B cell (primary cell): ENCODE measurements around the gene PRAME. TPM values are rescaled to one million over a fixed set of nuclear protein-coding genes. Genes with fewer than 3 reads are reported as not detected.
"Not testable (repeated sequence)": the region's sequence is repeated elsewhere in the genome, so short reads cannot be mapped to it uniquely, and the experiment has no call there.

Experiments used
- ATAC-seq: fragments of 200-7000 bp; cut with Tn5 transposase; one replicate; pipeline ENCODE4 v1.10.0; 2021; ENCODE audit warnings: low read depth, mild to moderate bottlenecking, moderate number of reproducible peaks, moderate library complexity
- CTCF ChIA-PET: fragments of 350-600 bp; sonication (Branson Sonifier 250); formaldehyde crosslinking; loops from one replicate; lab custom pipeline; 2021; ENCODE audit warnings: antibody characterized with exemption, inconsistent platforms; lab: Charles Lee
- POLR2A ChIA-PET: fragments of 350-600 bp; sonication (Branson Sonifier 250); formaldehyde crosslinking; loops from one replicate; lab custom pipeline; 2021; ENCODE audit warnings: antibody characterized with exemption; lab: Charles Lee
- DNase-seq: peaks from one replicate; pipeline ENCODE4 v3.0.0; 2013
- H2AFZ ChIP-seq: 2 replicates; pipeline ENCODE4 v1.6.1; 2012; ENCODE audit warnings: mild to moderate bottlenecking, low read depth, low read length; ENCODE audit not compliant: insufficient read depth, poor library complexity, severe bottlenecking
- H3K27ac ChIP-seq, 2 donors: 1 replicate in 1 of 2; 2 replicates in 1 of 2; pipeline ENCODE4 v1.5.1; 2012 to 2013; ENCODE audit warnings: low read length in 2 of 2, mild to moderate bottlenecking in 2 of 2, moderate library complexity in 1 of 2
- H3K27me3 ChIP-seq, 4 experiments: fragments of 200-600 bp in 1 of 4; sonication (generic) in 1 of 4; replicated peaks in 1 of 4; 1 replicate in 2 of 4; 2 replicates in 2 of 4; pipeline versions ENCODE4 v1.6.1 to v1.7.0; 2013 to 2016; ENCODE audit warnings: low read length in 3 of 4, mild to moderate bottlenecking in 2 of 4, mixed read lengths in 1 of 4, moderate library complexity in 1 of 4; ENCODE audit not compliant: insufficient read depth in 4 of 4, control insufficient read depth in 3 of 4; ENCODE audit errors: control extremely low read depth in 1 of 4
- H3K36me3 ChIP-seq, 2 experiments: replicated peaks in 1 of 2; 1 replicate in 1 of 2; 2 replicates in 1 of 2; pipeline versions ENCODE4 v1.6.1 to v1.7.1; 2013; ENCODE audit warnings: low read length in 1 of 2; ENCODE audit not compliant: insufficient read depth in 2 of 2, control insufficient read depth in 1 of 2; ENCODE audit errors: control extremely low read depth in 1 of 2, extremely low read depth in 1 of 2
- H3K4me1 ChIP-seq, 2 donors: fragments of 200-600 bp in 1 of 2; sonication (generic) in 1 of 2; 1 replicate in 1 of 2; 2 replicates in 1 of 2; pipeline versions ENCODE4 v1.5.1 to v1.6.1; 2013 to 2017; ENCODE audit warnings: low read length in 2 of 2; ENCODE audit not compliant: control insufficient read depth in 2 of 2, insufficient read depth in 2 of 2
- H3K4me2 ChIP-seq: replicated peaks from 2 replicates; pipeline ENCODE3; 2012; ENCODE audit warnings: mild to moderate bottlenecking, low read depth, low read length; ENCODE audit not compliant: poor library complexity, severe bottlenecking
- H3K4me3 ChIP-seq, 5 experiments: fragments of 200-600 bp in 1 of 5; sonication (generic) in 1 of 5; 1 replicate in 3 of 5; 2 replicates in 2 of 5; pipeline versions ENCODE4 v1.5.1 to v1.7.0; 2011 to 2016; ENCODE audit warnings: low read length in 4 of 5, mild to moderate bottlenecking in 4 of 5, low read depth in 2 of 5, control low read depth in 1 of 5, moderate library complexity in 1 of 5; ENCODE audit not compliant: insufficient read depth in 1 of 5; ENCODE audit errors: control extremely low read depth in 1 of 5, extremely low read depth in 1 of 5
- H3K79me2 ChIP-seq: fragments of 200-600 bp; sonication (generic); one replicate; pipeline ENCODE4 v1.6.0; 2016; ENCODE audit warnings: low read length; ENCODE audit not compliant: control insufficient read depth, insufficient read depth
- H3K9ac ChIP-seq: fragments of 200-600 bp; sonication (generic); 2 replicates; pipeline ENCODE4 v1.6.1; 2017; ENCODE audit warnings: mild to moderate bottlenecking, low read length, moderate library complexity
- H3K9me3 ChIP-seq, 3 donors: one replicate each; pipeline versions ENCODE4 v1.6.1 to v1.7.1; 2013; ENCODE audit warnings: low read length in 2 of 3; ENCODE audit not compliant: control insufficient read depth in 2 of 3, insufficient read depth in 1 of 3; ENCODE audit errors: control extremely low read depth in 1 of 3
- H4K20me1 ChIP-seq: 2 replicates; pipeline ENCODE4 v1.6.0; 2012; ENCODE audit warnings: mild to moderate bottlenecking, low read length; ENCODE audit not compliant: insufficient read depth, control insufficient read depth, poor library complexity, severe bottlenecking
- H3K27ac Mint-ChIP-seq: one replicate; pipeline ENCODE4 v1.8.0; 2021; ENCODE audit warnings: mixed read lengths
- H3K27me3 Mint-ChIP-seq: one replicate; pipeline ENCODE4 v1.8.0; 2021; ENCODE audit warnings: mixed read lengths
- H3K4me1 Mint-ChIP-seq: one replicate; pipeline ENCODE4 v1.8.0; 2021; ENCODE audit warnings: mixed read lengths
- H3K4me3 Mint-ChIP-seq: one replicate; pipeline ENCODE4 v1.8.0; 2021; ENCODE audit warnings: mixed read lengths
- H3K9me3 Mint-ChIP-seq: one replicate; pipeline ENCODE4 v1.8.0; 2022; ENCODE audit warnings: mixed read lengths; ENCODE audit not compliant: insufficient read depth
- EZH2 ChIP-seq: IDR thresholded peaks from 2 replicates; pipeline ENCODE4 v1.6.1; 2012; ENCODE audit warnings: borderline replicate concordance, low read depth, mild to moderate bottlenecking, moderate library complexity, low read length; ENCODE audit not compliant: insufficient read depth, poor library complexity, severe bottlenecking
- whole genome bisulfite sequencing: methylation state at CpG from one replicate; pipeline ENCODE4 v1.1.5; 2013; ENCODE audit warnings: missing lambda C conversion rate; ENCODE audit not compliant: insufficient coverage; 5-methylcytosine and 5-hydroxymethylcytosine counted together
- intact Hi-C: fragments of 100-400 bp; cut with micrococcal nuclease; formaldehyde crosslinking; loops from one replicate; pipeline ENCODE4 v1.10.0; 2022
- polyA plus RNA-seq: library from polyadenylated mRNA; depleted of rRNA; stranded (reverse); fragments of >200 nt; gene quantifications from 2 replicates; pipeline ENCODE4 v1.2.3, GENCODE V29; 2012
- total RNA-seq, 2 donors: library from RNA; stranded (reverse); fragments of 120-200 nt in 1 of 2; gene quantifications; 1 replicate in 1 of 2; 2 replicates in 1 of 2; pipeline versions ENCODE4 v1.2.3 to v1.2.4, GENCODE V29; 2013 to 2022
- TF ChIP-seq, protein P1 (sequence below): fragments of 200-600 bp; IDR thresholded peaks from one replicate; pipeline ENCODE4 v1.8.0; 2022; ENCODE audit warnings: antibody characterized with exemption, mild to moderate bottlenecking

PRAME gene
- total and polyA plus RNA-seq, 2 donors (not counting 1 experiment from before 2014, with no cell fraction given) = 0.63 TPM; not detected in 1

DNA sequence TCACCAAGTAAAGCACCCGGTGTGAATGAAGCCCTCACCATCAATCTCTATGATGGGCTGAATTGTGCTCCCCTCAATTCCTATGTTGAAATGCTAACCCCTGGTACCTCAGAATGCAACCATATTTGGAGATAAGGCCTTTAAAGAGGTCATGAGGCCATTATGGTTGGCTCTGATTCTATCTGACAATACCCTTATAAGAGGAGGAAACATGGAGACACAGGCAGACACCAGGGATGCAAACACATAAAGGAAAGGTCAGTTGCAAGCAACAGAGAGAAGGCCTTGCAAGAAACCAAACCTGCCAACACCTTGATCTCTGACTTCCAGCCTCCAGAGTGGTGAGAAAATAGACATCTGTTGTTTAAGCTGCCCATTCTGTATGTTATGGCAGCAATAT is 25.6 kb downstream of the PRAME start:
- CTCF ChIA-PET = interaction anchor here (0.6 to 0.7 kb wide), 2 partner anchors 40 to 86 kb away, joined by 3 to 5 read pairs; no protein-coding TSS in a partner anchor
- no peak for ATAC-seq
- H3K79me2 ChIP-seq = no peaks in the 10 kb centered on the region

DNA sequence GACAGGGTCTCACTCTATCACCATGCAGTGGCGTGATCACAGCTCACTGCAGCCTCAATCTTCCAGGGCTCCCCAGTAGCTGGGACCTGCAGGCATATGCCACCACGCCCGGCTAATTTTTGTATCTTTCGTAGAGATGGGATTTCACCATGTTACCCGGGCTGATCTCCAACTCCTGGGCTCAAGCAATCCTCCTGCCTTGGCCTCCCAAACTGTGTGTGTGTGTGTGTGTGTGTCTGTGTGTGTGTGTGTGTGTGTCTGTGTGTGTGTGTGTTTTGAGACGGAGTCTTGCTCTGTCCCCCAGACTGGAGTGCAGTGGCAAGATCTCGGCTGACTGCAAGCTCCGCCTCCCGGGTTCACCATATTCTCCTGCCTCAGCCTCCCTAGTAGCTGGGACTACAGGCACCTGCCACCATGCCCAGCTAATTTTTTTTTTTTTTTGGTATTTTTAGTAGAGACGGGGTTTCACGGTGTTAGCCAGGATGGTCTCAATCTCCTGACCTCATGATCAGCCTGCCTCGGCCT is 26.5 kb downstream of the PRAME start:
- H3K9me3 Mint-ChIP-seq, H3K4me3 Mint-ChIP-seq, CTCF ChIA-PET: not testable (repeated sequence)

More for the DNA sequence above, 25.6 kb downstream of the PRAME start:
- TF ChIP-seq EZH2 = no peak
- TF ChIP-seq, protein P1, sequence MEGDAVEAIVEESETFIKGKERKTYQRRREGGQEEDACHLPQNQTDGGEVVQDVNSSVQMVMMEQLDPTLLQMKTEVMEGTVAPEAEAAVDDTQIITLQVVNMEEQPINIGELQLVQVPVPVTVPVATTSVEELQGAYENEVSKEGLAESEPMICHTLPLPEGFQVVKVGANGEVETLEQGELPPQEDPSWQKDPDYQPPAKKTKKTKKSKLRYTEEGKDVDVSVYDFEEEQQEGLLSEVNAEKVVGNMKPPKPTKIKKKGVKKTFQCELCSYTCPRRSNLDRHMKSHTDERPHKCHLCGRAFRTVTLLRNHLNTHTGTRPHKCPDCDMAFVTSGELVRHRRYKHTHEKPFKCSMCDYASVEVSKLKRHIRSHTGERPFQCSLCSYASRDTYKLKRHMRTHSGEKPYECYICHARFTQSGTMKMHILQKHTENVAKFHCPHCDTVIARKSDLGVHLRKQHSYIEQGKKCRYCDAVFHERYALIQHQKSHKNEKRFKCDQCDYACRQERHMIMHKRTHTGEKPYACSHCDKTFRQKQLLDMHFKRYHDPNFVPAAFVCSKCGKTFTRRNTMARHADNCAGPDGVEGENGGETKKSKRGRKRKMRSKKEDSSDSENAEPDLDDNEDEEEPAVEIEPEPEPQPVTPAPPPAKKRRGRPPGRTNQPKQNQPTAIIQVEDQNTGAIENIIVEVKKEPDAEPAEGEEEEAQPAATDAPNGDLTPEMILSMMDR = no peak
- intact Hi-C loops = no loop called here
- POLR2A ChIA-PET = no interaction called here
- Histone ChIP-seq H4K20me1 (no peaks in the 10 kb centered on the region), H3K4me1 (no peaks in the 10 kb centered on the region), H3K9ac (no peak overlapping the region), H3K4me3 (no peak overlapping the region), H3K27ac (no peak overlapping the region), H3K9me3 (peaks cover 0 to 5% (median 0%) of the 10 kb centered on the region in 3 donors), H3K36me3 (no peaks in the 10 kb centered on the region), H3K4me2 (no peak overlapping the region), H2AFZ (no peak overlapping the region), H3K27me3 (no peaks in the 10 kb centered on the region)
- no peak for DNase-seq
- H3K27me3 Mint-ChIP-seq = no peaks in the 10 kb centered on the region
- no CpG with 5 or more reads among the region's 1 CpG for WGBS
- no peaks in the 10 kb centered on the region for H3K4me1 Mint-ChIP-seq
- H3K27ac Mint-ChIP-seq = no peak overlapping the region
- H3K9me3 Mint-ChIP-seq = no peaks in the 10 kb centered on the region
- no peak overlapping the region for H3K4me3 Mint-ChIP-seq

More for the DNA sequence above, 26.5 kb downstream of the PRAME start:
- H4K20me1 ChIP-seq, H3K27me3 Mint-ChIP-seq, H3K9ac ChIP-seq, H3K79me2 ChIP-seq, POLR2A ChIA-PET, H3K4me2 ChIP-seq, DNase-seq, H2AFZ ChIP-seq, H3K4me1 ChIP-seq, H3K4me1 Mint-ChIP-seq, H3K36me3 ChIP-seq, ATAC-seq, intact Hi-C loops, H3K27me3 ChIP-seq, H3K27ac ChIP-seq, H3K27ac Mint-ChIP-seq, H3K9me3 ChIP-seq, H3K4me3 ChIP-seq: not testable (repeated sequence)
- 69% methylated on average over 2 of the region's 12 CpGs for WGBS
